HFFc6 (cell line): Measurements from ENCODE around the gene PPP2R5A. TPM values are rescaled to one million over a fixed set of nuclear protein-coding genes. Genes with fewer than 3 reads are reported as not detected.
A peak's percentile ranks its signal among the peaks of the same experiment; 100 is the strongest.

ENCODE experiments used
- DNase-seq: peaks from one replicate; pipeline ENCODE4 v3.0.0-alpha.2; 2018
- H3K27ac Mint-ChIP-seq: 2 replicates; pipeline ENCODE4 v1.8.0; 2020; ENCODE audit warnings: mild to moderate bottlenecking, mixed read lengths
- H3K27me3 Mint-ChIP-seq: 2 replicates; pipeline ENCODE4 v1.8.0; 2021; ENCODE audit warnings: mild to moderate bottlenecking, moderate library complexity, mixed read lengths; ENCODE audit not compliant: insufficient read depth
- H3K36me3 Mint-ChIP-seq: 2 replicates; pipeline ENCODE4 v1.8.0; 2021; ENCODE audit warnings: low read depth, mixed read lengths
- H3K4me1 Mint-ChIP-seq: 2 replicates; pipeline ENCODE4 v1.8.0; 2020; ENCODE audit warnings: low read depth, mixed read lengths
- H3K4me3 Mint-ChIP-seq: 2 replicates; pipeline ENCODE4 v1.8.0; 2020; ENCODE audit warnings: mild to moderate bottlenecking, moderate library complexity, mixed read lengths
- H3K9me3 Mint-ChIP-seq: 2 replicates; pipeline ENCODE4 v1.8.0; 2020; ENCODE audit warnings: mild to moderate bottlenecking, mixed read lengths
- total RNA-seq, 6 experiments: library from RNA; stranded (reverse); fragmentation: NEBNext Ultra II Directional; extraction: Animal tissue kit (Norgen Biotek cat#: 25700); gene quantifications; 2 replicates in 1 of 6; 3 replicates in 5 of 6; pipeline ENCODE4 v1.2.3, GENCODE V29; 2021
- TF ChIP-seq, protein P1 (sequence below): fragments of 200-600 bp; sonication (generic); IDR thresholded peaks from 2 replicates; pipeline ENCODE4 v1.5.0; 2021; ENCODE audit warnings: antibody characterized with exemption, mild to moderate bottlenecking

PPP2R5A gene
- total RNA-seq, 6 experiments from 2014 or later, result 15.2 to 19.5 (median 17.8) TPM

DNA sequence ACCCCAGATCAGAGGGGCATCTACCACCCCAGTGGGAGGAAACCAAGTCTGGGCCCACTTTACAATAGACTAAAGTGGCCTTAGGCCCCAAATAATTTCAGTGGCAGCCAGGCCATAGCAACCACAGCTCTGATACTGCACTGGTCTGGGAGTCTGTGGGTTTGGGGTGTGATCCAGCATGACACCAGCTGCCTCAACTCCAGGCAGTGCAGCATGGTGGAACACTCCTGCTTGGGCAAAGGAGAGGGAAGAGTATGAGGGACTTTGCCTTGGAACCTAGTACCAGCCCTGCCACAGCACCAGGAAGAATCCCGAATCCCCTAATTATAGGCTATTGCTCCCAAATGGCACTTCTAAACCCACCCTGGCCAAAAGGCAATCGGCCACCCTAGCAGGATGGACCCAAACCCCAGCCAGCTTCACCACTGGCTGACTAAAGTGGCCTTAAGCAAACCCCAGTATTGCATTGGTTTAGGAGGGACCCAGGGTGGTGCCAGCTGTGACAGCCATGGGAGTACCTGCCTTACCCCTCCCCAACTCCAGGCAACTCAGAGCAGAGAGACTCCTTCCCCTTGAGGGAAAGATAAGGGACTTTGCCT, 82.4 kb downstream of the PPP2R5A start:
- no peak overlapping the region for H3K4me3 Mint-ChIP-seq
- peak overlapping the region; percentile 40; the same call in 1 of the 2 replicates for H3K27ac Mint-ChIP-seq
- TF ChIP-seq, protein P1, sequence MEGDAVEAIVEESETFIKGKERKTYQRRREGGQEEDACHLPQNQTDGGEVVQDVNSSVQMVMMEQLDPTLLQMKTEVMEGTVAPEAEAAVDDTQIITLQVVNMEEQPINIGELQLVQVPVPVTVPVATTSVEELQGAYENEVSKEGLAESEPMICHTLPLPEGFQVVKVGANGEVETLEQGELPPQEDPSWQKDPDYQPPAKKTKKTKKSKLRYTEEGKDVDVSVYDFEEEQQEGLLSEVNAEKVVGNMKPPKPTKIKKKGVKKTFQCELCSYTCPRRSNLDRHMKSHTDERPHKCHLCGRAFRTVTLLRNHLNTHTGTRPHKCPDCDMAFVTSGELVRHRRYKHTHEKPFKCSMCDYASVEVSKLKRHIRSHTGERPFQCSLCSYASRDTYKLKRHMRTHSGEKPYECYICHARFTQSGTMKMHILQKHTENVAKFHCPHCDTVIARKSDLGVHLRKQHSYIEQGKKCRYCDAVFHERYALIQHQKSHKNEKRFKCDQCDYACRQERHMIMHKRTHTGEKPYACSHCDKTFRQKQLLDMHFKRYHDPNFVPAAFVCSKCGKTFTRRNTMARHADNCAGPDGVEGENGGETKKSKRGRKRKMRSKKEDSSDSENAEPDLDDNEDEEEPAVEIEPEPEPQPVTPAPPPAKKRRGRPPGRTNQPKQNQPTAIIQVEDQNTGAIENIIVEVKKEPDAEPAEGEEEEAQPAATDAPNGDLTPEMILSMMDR, result no peak
- no peaks in the 10 kb centered on the region for H3K27me3 Mint-ChIP-seq
- peaks cover 4% of the 10 kb centered on the region for H3K36me3 Mint-ChIP-seq
- DNase-seq, result no peak
- peaks cover 15% of the 10 kb centered on the region for H3K4me1 Mint-ChIP-seq
- no peaks in the 10 kb centered on the region for H3K9me3 Mint-ChIP-seq

DNA sequence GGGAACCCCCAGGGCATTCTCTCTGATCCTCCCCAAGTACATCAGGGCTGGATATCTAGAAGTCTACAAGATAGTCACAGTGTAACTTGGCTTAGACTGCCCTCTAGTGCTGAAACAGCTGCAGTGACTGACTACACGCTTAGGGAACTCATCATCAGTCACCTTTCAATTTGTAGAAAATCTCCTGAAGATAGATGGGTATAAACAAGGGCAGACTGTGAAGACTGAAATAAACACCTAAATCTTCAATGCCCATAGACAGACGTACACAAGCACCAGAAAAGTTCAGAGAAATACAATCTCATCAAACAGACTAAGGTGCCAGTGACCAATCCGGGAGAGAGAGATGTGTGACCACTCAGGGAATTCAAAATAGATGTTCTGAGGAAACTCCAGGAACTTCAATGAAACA, 82.9 kb downstream of the PPP2R5A start:
- no peak overlapping the region for H3K4me3 Mint-ChIP-seq
- H3K36me3 Mint-ChIP-seq, result peaks cover 8% of the 10 kb centered on the region

DNA sequence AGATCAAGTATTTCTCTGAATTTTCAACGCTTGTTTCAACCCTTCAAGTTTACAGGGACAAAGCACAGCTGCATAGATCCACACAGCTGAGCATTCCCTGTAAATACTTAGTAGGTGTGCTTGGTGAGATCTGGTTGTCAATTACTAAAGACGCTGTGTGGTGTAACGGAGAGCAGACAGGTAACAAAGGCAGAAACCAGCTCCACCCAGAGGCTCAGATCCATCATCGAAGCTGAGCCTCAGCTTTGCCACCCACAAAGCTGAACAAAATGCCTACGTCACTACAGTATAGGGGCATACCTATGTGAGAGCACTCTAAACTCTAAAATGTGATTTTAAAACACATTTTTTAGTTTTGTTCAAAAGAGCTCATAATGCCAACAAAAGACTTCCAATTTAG, 90.8 kb downstream of the PPP2R5A start:
- H3K36me3 Mint-ChIP-seq, result peaks cover 16% of the 10 kb centered on the region
- H3K27me3 Mint-ChIP-seq, result no peaks in the 10 kb centered on the region; the same call in 1 of the 2 replicates

More for the DNA sequence above, 82.9 kb downstream of the PPP2R5A start:
- peaks cover 15% of the 10 kb centered on the region for H3K4me1 Mint-ChIP-seq
- no peaks in the 10 kb centered on the region for H3K27me3 Mint-ChIP-seq
- no peak overlapping the region for H3K27ac Mint-ChIP-seq
- DNase-seq, result peak; percentile 79
- TF ChIP-seq, protein P1, result peak; percentile 93
- H3K9me3 Mint-ChIP-seq, result no peaks in the 10 kb centered on the region

GRCh38 chr1:212377644-212378043, 92.4 kb downstream of the PPP2R5A start:
- Mint-ChIP-seq H3K36me3 (peaks cover 16% of the 10 kb centered on the region), H3K27ac (no peak overlapping the region), H3K27me3 (no peaks in the 10 kb centered on the region; the same call in 1 of the 2 replicates), H3K4me1 (no peaks in the 10 kb centered on the region), H3K9me3 (no peaks in the 10 kb centered on the region), H3K4me3 (no peak overlapping the region)
- TF ChIP-seq, protein P1, result no peak
- DNase-seq, result no peak

More for the DNA sequence above, 90.8 kb downstream of the PPP2R5A start:
- H3K9me3 Mint-ChIP-seq, result no peaks in the 10 kb centered on the region
- H3K4me1 Mint-ChIP-seq, result no peaks in the 10 kb centered on the region
- no peak for DNase-seq
- H3K27ac Mint-ChIP-seq, result no peak overlapping the region
- no peak overlapping the region for H3K4me3 Mint-ChIP-seq
- TF ChIP-seq, protein P1, result no peak

- Mint-ChIP-seq H3K9me3 (no peaks in the 10 kb centered on the region), H3K4me3 (no peak overlapping the region), H3K36me3 (0 out of 2 replicates have a peak, but pooled peaks cover 3% of the 10 kb centered on the region), H3K4me1 (no peaks in the 10 kb centered on the region), H3K27me3 (no peaks in the 10 kb centered on the region), H3K27ac (no peak overlapping the region)
- TF ChIP-seq, protein P1, result no peak
- no peak for DNase-seq
Measured at GRCh38 chr1:212379366-212379765, 94.2 kb downstream of the PPP2R5A start.
